Stimulated activated CD8-positive, alpha-beta memory T cell treated with anti-CD3 and anti-CD28 coated beads, Interleukin-12 subunit alpha, Interleukin-12 subunit beta, amount 100 ng/mL, for 4 hours (primary cell): ENCODE data around the gene CYP8B1.

Experiments
- DNase-seq: peaks from one replicate; pipeline ENCODE4 v3.0.0-alpha.2; 2020; ENCODE audit warnings: low read depth

Gene CYP8B1

GRCh38 chr3:42823351-42823750 lies 52.3 kb downstream of the CYP8B1 start:
- DNase-seq, result no peak

- DNase-seq, result no peak
These were observed 52.9 kb downstream of the CYP8B1 start for GRCh38 chr3:42822828-42823227.
